T-cell (primary cell): ENCODE measurements around the gene CNTNAP2. TPM values are rescaled to one million over a fixed set of nuclear protein-coding genes. Genes with fewer than 3 reads are reported as not detected.

Experiments
- ATAC-seq, 4 experiments: fragments of 200-7000 bp in 3 of 4; fragments of 150-1000 bp in 1 of 4; cut with Tn5 transposase; replicated peaks in 1 of 4; 1 replicate in 3 of 4; 2 replicates in 1 of 4; pipeline ENCODE4 v1.10.0; 2021; ENCODE audit warnings: moderate library complexity in 3 of 4, mild to moderate bottlenecking in 2 of 4, moderate number of reproducible peaks in 1 of 4
- CTCF ChIA-PET, 2 donors: fragments of 300-600 bp; sonication (Branson Sonifier 250); formaldehyde crosslinking; loops; one replicate each; lab custom pipeline; 2022; ENCODE audit warnings: antibody characterized with exemption in 2 of 2; lab: Charles Lee
- POLR2A ChIA-PET, 2 donors: fragments of 300-600 bp; sonication (Branson Sonifier 250); formaldehyde crosslinking; loops; one replicate each; lab custom pipeline; 2022; ENCODE audit warnings: antibody characterized with exemption in 2 of 2; lab: Charles Lee
- DNase-seq, 35 experiments: peaks; one replicate each; pipeline versions ENCODE4 v3.0.0 to v3.0.0-alpha.2; 2013 to 2023
- H3K27ac ChIP-seq: one replicate; pipeline ENCODE4 v1.5.1; 2013; ENCODE audit warnings: low read length
- H3K27me3 ChIP-seq, 2 experiments: replicated peaks in 1 of 2; 1 replicate in 1 of 2; 2 replicates in 1 of 2; pipeline versions ENCODE4 v1.6.1 to v1.7.0; 2013; ENCODE audit warnings: low read length in 1 of 2, mixed read lengths in 1 of 2; ENCODE audit not compliant: control insufficient read depth in 2 of 2, insufficient read depth in 2 of 2; ENCODE audit errors: extremely low read depth in 1 of 2
- H3K36me3 ChIP-seq, 2 donors: 1 replicate in 1 of 2; 2 replicates in 1 of 2; pipeline versions ENCODE4 v1.6.1 to v1.7.0; 2013; ENCODE audit warnings: low read length in 1 of 2; ENCODE audit not compliant: control insufficient read depth in 2 of 2, insufficient read depth in 1 of 2; ENCODE audit errors: extremely low read depth in 1 of 2
- H3K4me1 ChIP-seq, 2 experiments: 1 replicate in 1 of 2; 2 replicates in 1 of 2; pipeline versions ENCODE4 v1.6.1 to v1.7.0; 2013; ENCODE audit warnings: low read length in 2 of 2, mixed read lengths in 1 of 2; ENCODE audit not compliant: insufficient read depth in 2 of 2, control insufficient read depth in 1 of 2; ENCODE audit errors: extremely low read depth in 1 of 2
- H3K4me3 ChIP-seq, 2 donors: 1 replicate in 1 of 2; 2 replicates in 1 of 2; pipeline versions ENCODE4 v1.5.1 to v1.7.0; 2013; ENCODE audit warnings: mild to moderate bottlenecking in 2 of 2, low read length in 1 of 2, moderate library complexity in 1 of 2; ENCODE audit not compliant: control insufficient read depth in 1 of 2; ENCODE audit errors: extremely low read depth in 1 of 2
- H3K9me3 ChIP-seq: 2 replicates; pipeline ENCODE4 v1.7.0; 2013
- H3K27ac Mint-ChIP-seq, 2 donors: one replicate each; pipeline ENCODE4 v1.8.0; 2020 to 2021; ENCODE audit warnings: mild to moderate bottlenecking in 2 of 2, mixed read lengths in 2 of 2
- H3K27me3 Mint-ChIP-seq, 2 donors: one replicate each; pipeline ENCODE4 v1.8.0; 2021 to 2022; ENCODE audit warnings: mixed read lengths in 2 of 2
- H3K36me3 Mint-ChIP-seq: one replicate; pipeline ENCODE4 v1.8.0; 2021; ENCODE audit warnings: mixed read lengths
- H3K4me1 Mint-ChIP-seq, 3 donors: one replicate each; pipeline ENCODE4 v1.8.0; 2020 to 2022; ENCODE audit warnings: mixed read lengths in 3 of 3, mild to moderate bottlenecking in 1 of 3
- H3K4me3 Mint-ChIP-seq, 3 donors: one replicate each; pipeline ENCODE4 v1.8.0; 2020 to 2022; ENCODE audit warnings: mild to moderate bottlenecking in 3 of 3, mixed read lengths in 3 of 3, moderate library complexity in 3 of 3
- H3K9me3 Mint-ChIP-seq, 3 donors: one replicate each; pipeline ENCODE4 v1.8.0; 2020 to 2022; ENCODE audit warnings: mixed read lengths in 3 of 3
- WGBS: methylation state at CpG from one replicate; pipeline ENCODE4 v1.1.5; 2013; ENCODE audit warnings: missing lambda C conversion rate; ENCODE audit not compliant: insufficient coverage; 5-methylcytosine and 5-hydroxymethylcytosine counted together
- total RNA-seq, 35 experiments: library from RNA in 6 of 35; stranded (reverse) in 6 of 35; fragments of 120-200 nt in 1 of 35; gene quantifications; one replicate each; pipeline versions ENCODE4 v1.2.1 to v1.2.4 and lab custom pipeline; 2013 to 2026

Gene CNTNAP2
- total RNA-seq, 5 donors from 2014 or later (not counting 1 experiment from before 2014, with no cell fraction given), result 0.15 to 0.72 (median 0.21) TPM

GRCh38 chr7:146131701-146132100, 15.1 kb downstream of the CNTNAP2 start:
- no peak overlapping the region for H3K27ac ChIP-seq
- ATAC-seq, result no peak
- H3K4me1 ChIP-seq, result no peaks in the 10 kb centered on the region
- Mint-ChIP-seq H3K27ac (no peak overlapping the region), H3K4me3 (no peak overlapping the region), H3K27me3 (no peaks in the 10 kb centered on the region), H3K36me3 (no peaks in the 10 kb centered on the region), H3K4me1 (no peaks in the 10 kb centered on the region), H3K9me3 (peaks cover 5 to 8% (median 8%) of the 10 kb centered on the region in 3 donors)
- H3K9me3 ChIP-seq, result no peaks in the 10 kb centered on the region
- no peak for DNase-seq
- H3K27me3 ChIP-seq, result no peaks in the 10 kb centered on the region
- CTCF ChIA-PET, result no interaction called here
- POLR2A ChIA-PET, result no interaction called here
- H3K4me3 ChIP-seq, result no peak overlapping the region
- WGBS, result 100% methylated on average over 2 of the region's 8 CpGs
- H3K36me3 ChIP-seq, result no peaks in the 10 kb centered on the region

- Histone ChIP-seq H3K36me3 (no peaks in the 10 kb centered on the region), H3K4me1 (no peaks in the 10 kb centered on the region), H3K27ac (no peak overlapping the region), H3K27me3 (no peaks in the 10 kb centered on the region), H3K9me3 (no peaks in the 10 kb centered on the region), H3K4me3 (no peak overlapping the region)
- H3K9me3 Mint-ChIP-seq, result peaks cover 5 to 10% (median 7%) of the 10 kb centered on the region in 3 donors
- no peak overlapping the region for H3K4me3 Mint-ChIP-seq
- no peak overlapping the region for H3K27ac Mint-ChIP-seq
- DNase-seq (no peak), ATAC-seq (no peak)
- ChIA-PET CTCF (no interaction called here), POLR2A (no interaction called here)
- H3K36me3 Mint-ChIP-seq, result no peaks in the 10 kb centered on the region
- no peaks in the 10 kb centered on the region for H3K4me1 Mint-ChIP-seq
- WGBS, result 62% methylated on average over 7 of the region's 11 CpGs
- no peaks in the 10 kb centered on the region for H3K27me3 Mint-ChIP-seq
These were observed 19.8 kb downstream of the CNTNAP2 start for GRCh38 chr7:146136357-146136875.

GRCh38 chr7:146138926-146139325, 22.3 kb downstream of the CNTNAP2 start:
- ChIA-PET POLR2A (no interaction called here), CTCF (no interaction called here)
- H3K4me3 ChIP-seq, result no peak overlapping the region
- no peaks in the 10 kb centered on the region for H3K27me3 ChIP-seq
- H3K36me3 ChIP-seq, result no peaks in the 10 kb centered on the region
- H3K4me3 Mint-ChIP-seq, result no peak overlapping the region
- no peaks in the 10 kb centered on the region for H3K4me1 ChIP-seq
- no peaks in the 10 kb centered on the region for H3K27me3 Mint-ChIP-seq
- peaks cover 0 to 6% (median 0%) of the 10 kb centered on the region in 3 donors for H3K9me3 Mint-ChIP-seq
- DNase-seq, result no peak
- no peak overlapping the region for H3K27ac ChIP-seq
- no peaks in the 10 kb centered on the region for H3K9me3 ChIP-seq
- H3K36me3 Mint-ChIP-seq, result no peaks in the 10 kb centered on the region
- ATAC-seq, result no peak
- WGBS, result 40% methylated on average over 1 of the region's 4 CpGs
- no peak overlapping the region for H3K27ac Mint-ChIP-seq
- H3K4me1 Mint-ChIP-seq, result no peaks in the 10 kb centered on the region

- Mint-ChIP-seq H3K9me3 (peaks cover 0 to 9% (median 8%) of the 10 kb centered on the region in 3 donors), H3K36me3 (no peaks in the 10 kb centered on the region), H3K4me1 (no peaks in the 10 kb centered on the region), H3K27me3 (no peaks in the 10 kb centered on the region), H3K27ac (no peak overlapping the region), H3K4me3 (no peak overlapping the region)
- Histone ChIP-seq H3K9me3 (no peaks in the 10 kb centered on the region), H3K27ac (no peak overlapping the region), H3K27me3 (no peaks in the 10 kb centered on the region), H3K36me3 (no peaks in the 10 kb centered on the region), H3K4me1 (no peaks in the 10 kb centered on the region), H3K4me3 (no peak overlapping the region)
- no peak for DNase-seq
- WGBS, result 90% methylated on average over 2 of the region's 6 CpGs
- ChIA-PET CTCF (no interaction called here), POLR2A (no interaction called here)
- no peak for ATAC-seq
These were observed 30.4 kb downstream of the CNTNAP2 start for GRCh38 chr7:146146831-146147486.

- Histone ChIP-seq H3K9me3 (no peaks in the 10 kb centered on the region), H3K4me1 (no peaks in the 10 kb centered on the region), H3K27me3 (no peaks in the 10 kb centered on the region), H3K4me3 (no peak overlapping the region), H3K36me3 (no peaks in the 10 kb centered on the region), H3K27ac (no peak overlapping the region)
- no peak for ATAC-seq
- no peaks in the 10 kb centered on the region for H3K36me3 Mint-ChIP-seq
- no peak overlapping the region for H3K27ac Mint-ChIP-seq
- H3K4me3 Mint-ChIP-seq, result no peak overlapping the region
- H3K4me1 Mint-ChIP-seq, result no peaks in the 10 kb centered on the region
- no peak for DNase-seq
- ChIA-PET CTCF (no interaction called here), POLR2A (no interaction called here)
- H3K9me3 Mint-ChIP-seq, result peaks cover under 1 to 10% (median 5%) of the 10 kb centered on the region in 3 donors
- H3K27me3 Mint-ChIP-seq, result no peaks in the 10 kb centered on the region
These were observed 33.6 kb downstream of the CNTNAP2 start for GRCh38 chr7:146150153-146150552.

- H3K36me3 ChIP-seq, result no peaks in the 10 kb centered on the region
- no peak overlapping the region for H3K27ac ChIP-seq
- H3K4me3 Mint-ChIP-seq, result no peak overlapping the region
- no peak overlapping the region for H3K27ac Mint-ChIP-seq
- no peaks in the 10 kb centered on the region for H3K27me3 Mint-ChIP-seq
- CTCF ChIA-PET, result no interaction called here
- no peaks in the 10 kb centered on the region for H3K9me3 ChIP-seq
- POLR2A ChIA-PET, result no interaction called here
- no peaks in the 10 kb centered on the region for H3K4me1 ChIP-seq
- no peak for ATAC-seq
- no CpG with 5 or more reads among the region's 2 CpGs for WGBS
- H3K4me3 ChIP-seq, result no peak overlapping the region
- no peaks in the 10 kb centered on the region for H3K27me3 ChIP-seq
- H3K36me3 Mint-ChIP-seq, result no peaks in the 10 kb centered on the region
- peaks cover 4 to 18% (median 17%) of the 10 kb centered on the region in 3 donors for H3K9me3 Mint-ChIP-seq
- DNase-seq, result no peak
- H3K4me1 Mint-ChIP-seq, result no peaks in the 10 kb centered on the region
These were observed 55.5 kb downstream of the CNTNAP2 start for GRCh38 chr7:146172112-146172511.
